LNCaP clone FGC (cell line): ENCODE results near the gene DCAF8L1.
"Not testable (repeated sequence)": the region's sequence is repeated elsewhere in the genome, so short reads cannot be mapped to it uniquely, and the experiment has no call there.

ENCODE experiments used
- DNase-seq: peaks from one replicate; pipeline ENCODE4 v3.0.0-alpha.2; 2011; ENCODE audit warnings: low read depth
- H3K4me3 ChIP-seq: 2 replicates; pipeline ENCODE4 v1.5.1; 2011; ENCODE audit warnings: mild to moderate bottlenecking, low read depth, low read length, control low read depth
- TF ChIP-seq, protein P1 (sequence below): IDR thresholded peaks from 2 replicates; pipeline ENCODE4 v1.5.1; 2012; ENCODE audit warnings: mild to moderate bottlenecking; ENCODE audit not compliant: control insufficient read depth, insufficient read depth; ENCODE audit errors: extremely low read depth

The DCAF8L1 gene

GRCh38 chrX:27966955-27967354, 14.3 kb downstream of the DCAF8L1 start:
- DNase-seq, result peak; percentile 11
- TF ChIP-seq, protein P1, sequence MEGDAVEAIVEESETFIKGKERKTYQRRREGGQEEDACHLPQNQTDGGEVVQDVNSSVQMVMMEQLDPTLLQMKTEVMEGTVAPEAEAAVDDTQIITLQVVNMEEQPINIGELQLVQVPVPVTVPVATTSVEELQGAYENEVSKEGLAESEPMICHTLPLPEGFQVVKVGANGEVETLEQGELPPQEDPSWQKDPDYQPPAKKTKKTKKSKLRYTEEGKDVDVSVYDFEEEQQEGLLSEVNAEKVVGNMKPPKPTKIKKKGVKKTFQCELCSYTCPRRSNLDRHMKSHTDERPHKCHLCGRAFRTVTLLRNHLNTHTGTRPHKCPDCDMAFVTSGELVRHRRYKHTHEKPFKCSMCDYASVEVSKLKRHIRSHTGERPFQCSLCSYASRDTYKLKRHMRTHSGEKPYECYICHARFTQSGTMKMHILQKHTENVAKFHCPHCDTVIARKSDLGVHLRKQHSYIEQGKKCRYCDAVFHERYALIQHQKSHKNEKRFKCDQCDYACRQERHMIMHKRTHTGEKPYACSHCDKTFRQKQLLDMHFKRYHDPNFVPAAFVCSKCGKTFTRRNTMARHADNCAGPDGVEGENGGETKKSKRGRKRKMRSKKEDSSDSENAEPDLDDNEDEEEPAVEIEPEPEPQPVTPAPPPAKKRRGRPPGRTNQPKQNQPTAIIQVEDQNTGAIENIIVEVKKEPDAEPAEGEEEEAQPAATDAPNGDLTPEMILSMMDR, result no peak
- no peak overlapping the region for H3K4me3 ChIP-seq

DNA sequence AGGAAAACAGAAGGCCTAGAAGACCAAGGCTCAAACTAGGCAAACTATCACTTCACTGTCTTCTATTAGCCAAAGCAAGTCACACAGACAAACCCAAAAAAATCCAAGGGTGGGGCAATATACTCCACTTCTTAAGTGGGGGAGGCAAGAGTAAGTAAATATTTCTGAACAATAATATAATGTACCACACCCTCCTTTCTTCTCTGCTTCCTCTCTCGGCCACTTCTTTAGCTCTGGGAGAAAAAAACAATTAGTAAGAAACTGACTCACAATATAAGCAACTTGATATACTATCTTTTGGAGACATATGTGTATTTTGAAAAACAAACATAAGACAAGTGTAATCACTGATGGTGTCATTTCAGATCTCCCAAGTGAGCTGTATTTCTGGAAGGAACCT, 14.8 kb downstream of the DCAF8L1 start:
- TF ChIP-seq, protein P1, result no peak

GRCh38 chrX:27965348-27965747, 15.9 kb downstream of the DCAF8L1 start:
- not testable (repeated sequence) for H3K4me3 ChIP-seq, DNase-seq

More for the DNA sequence above, 14.8 kb downstream of the DCAF8L1 start:
- H3K4me3 ChIP-seq, result no peak overlapping the region
- DNase-seq, result no peak

DNA sequence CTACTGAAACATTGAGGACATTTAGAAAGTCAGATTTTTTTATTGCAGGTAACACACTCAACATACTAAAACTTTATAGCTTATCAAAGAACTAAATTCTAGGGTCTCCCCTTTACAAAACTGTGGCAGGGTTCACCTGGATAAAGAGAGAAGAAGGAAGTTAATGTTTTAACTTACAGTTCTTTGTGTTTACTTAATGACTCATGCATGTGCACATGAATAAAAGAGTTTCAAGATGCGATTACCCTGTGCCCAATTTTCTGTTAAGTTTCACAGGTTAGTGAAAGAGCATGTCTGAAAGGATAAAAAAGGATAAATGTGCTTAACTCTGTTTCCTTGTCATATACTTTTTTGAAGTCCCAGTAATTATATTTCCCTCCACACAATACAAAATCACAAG, 16.8 kb downstream of the DCAF8L1 start:
- H3K4me3 ChIP-seq, result no peak overlapping the region
- TF ChIP-seq, protein P1, result no peak
- DNase-seq, result no peak

DNA sequence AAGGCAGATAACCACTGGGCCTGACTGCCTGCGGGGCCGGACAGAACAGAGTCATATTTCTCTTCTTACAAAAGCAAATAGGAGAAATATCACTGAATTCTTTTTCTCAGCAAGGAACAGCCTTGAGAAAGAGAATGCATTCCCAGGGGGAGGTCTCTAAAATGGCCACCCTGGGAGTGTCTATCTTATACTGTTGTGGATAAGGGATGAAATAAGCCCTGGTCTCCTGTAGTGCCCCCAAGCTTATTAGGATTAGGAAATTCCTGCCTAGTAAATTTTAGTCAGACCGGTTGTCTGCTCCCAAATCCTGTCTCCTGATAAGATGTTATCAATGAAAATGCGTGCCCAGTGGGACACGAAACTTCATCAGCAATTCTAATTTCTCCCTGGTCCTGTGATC, 20.8 kb downstream of the DCAF8L1 start:
- not testable (repeated sequence) for DNase-seq, H3K4me3 ChIP-seq

GRCh38 chrX:27953171-27953570, 28.1 kb downstream of the DCAF8L1 start:
- no peak overlapping the region for H3K4me3 ChIP-seq
- no peak for DNase-seq
- TF ChIP-seq, protein P1, result no peak

DNA sequence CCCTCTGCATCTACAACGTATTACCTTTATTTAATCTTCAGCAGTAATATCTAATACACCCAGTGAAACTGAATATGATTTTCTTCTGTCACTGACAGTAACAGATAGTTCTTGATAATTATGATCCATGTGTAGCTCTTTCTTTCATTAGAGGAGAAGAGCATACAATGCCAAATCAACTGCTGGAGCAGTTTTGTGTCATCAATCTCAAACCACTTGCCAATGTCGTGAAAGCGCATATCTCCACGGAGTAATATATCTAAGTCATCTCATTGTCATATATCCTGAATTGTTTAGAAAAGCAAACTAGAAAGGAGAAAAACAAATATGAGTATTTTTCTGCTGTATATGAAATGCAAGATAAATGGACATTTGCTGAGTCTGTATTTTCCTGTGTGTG, 47.9 kb downstream of the DCAF8L1 start:
- H3K4me3 ChIP-seq, result no peak overlapping the region
- DNase-seq, result no peak
- TF ChIP-seq, protein P1, result no peak
